Left lung (tissue), 10 donors: ENCODE results near the gene PPP1R3C. TPM values are rescaled to one million over a fixed set of nuclear protein-coding genes. Genes with fewer than 3 reads are reported as not detected.

Experiments used
- ATAC-seq: fragments of 200-7000 bp; cut with Tn5 transposase; one replicate; pipeline ENCODE4 v1.9.1; 2020; ENCODE audit warnings: moderate library complexity
- DNase-seq, 4 donors: peaks; one replicate each; pipeline ENCODE4 v3.0.0-alpha.2; 2013 to 2020
- H3K27ac ChIP-seq, 2 donors: fragments of 200-600 bp; sonication (generic) in 1 of 2; one replicate each; pipeline versions ENCODE4 v1.5.0 to v1.8.0; 2020 to 2021
- H3K27me3 ChIP-seq, 2 donors: fragments of 200-600 bp; sonication (generic) in 1 of 2; one replicate each; pipeline versions ENCODE4 v1.5.0 to v1.8.0; 2020 to 2021
- H3K36me3 ChIP-seq, 2 donors: fragments of 200-600 bp; sonication (generic) in 1 of 2; one replicate each; pipeline versions ENCODE4 v1.5.0 to v1.8.0; 2020 to 2021
- H3K4me1 ChIP-seq, 2 donors: fragments of 200-600 bp; one replicate each; pipeline ENCODE4 v1.8.0; 2021
- H3K4me3 ChIP-seq, 2 donors: fragments of 200-600 bp; sonication (generic) in 1 of 2; one replicate each; pipeline versions ENCODE4 v1.5.0 to v1.8.0; 2020 to 2021; ENCODE audit warnings: mild to moderate bottlenecking in 1 of 2
- H3K9me3 ChIP-seq, 2 donors: fragments of 200-600 bp; sonication (generic) in 1 of 2; one replicate each; pipeline versions ENCODE4 v1.5.0 to v1.8.0; 2020 to 2021
- CTCF ChIP-seq, 2 donors: fragments of 200-600 bp; sonication (generic) in 1 of 2; IDR thresholded peaks; one replicate each; pipeline versions ENCODE4 v1.5.0 to v1.8.0; 2021; ENCODE audit warnings: antibody characterized with exemption in 2 of 2
- intact Hi-C, 2 donors: fragments of 100-400 bp; cut with DNase I; formaldehyde crosslinking; loops; one replicate each; pipeline versions ENCODE4 v1.11.2 to v1.14.2; 2022
- polyA plus RNA-seq, 6 donors: library from polyadenylated mRNA; unstranded; fragments of 120-200 nt; gene quantifications; one replicate each; pipeline ENCODE4 v1.2.1, GENCODE V29; 2013; ENCODE audit not compliant: insufficient read length in 6 of 6
- total RNA-seq, 2 donors: library from RNA; stranded (reverse); fragmentation: NEBNext Ultra II Directional; extraction: Animal tissue kit (Norgen Biotek cat#: 25700); gene quantifications; one replicate each; pipeline ENCODE4 v1.2.1, GENCODE V29; 2021
- donor health status: DM: no; HTN: yes; CAD: no.
- donor health status: DM: no; HTN: no; CAD: no.

Gene PPP1R3C
- total and polyA plus RNA-seq, 8 donors: 16.8 to 237 (median 200) TPM

- Histone ChIP-seq H3K4me1 (no peaks in the 10 kb centered on the region), H3K4me3 (no peak overlapping the region), H3K27ac (no peak overlapping the region), H3K27me3 (no peaks in the 10 kb centered on the region), H3K9me3 (no peaks in the 10 kb centered on the region), H3K36me3 (no peaks in the 10 kb centered on the region)
- no peak for ATAC-seq
- no peak for TF ChIP-seq CTCF (IDR thresholded peaks at IDR 0.05)
- no peak for DNase-seq
- intact Hi-C loops: no loop called here
Observed at GRCh38 chr10:91642831-91643692, 10.2 kb upstream of the PPP1R3C start.

- intact Hi-C loops: loop anchor here in 1 of 2 donors (10.0 kb wide), 1 partner anchor 142 kb away; no protein-coding TSS in a partner anchor
- no peak for TF ChIP-seq CTCF (IDR thresholded peaks at IDR 0.05)
- Histone ChIP-seq H3K4me3 (no peak overlapping the region), H3K4me1 (peaks cover 3 to 10% of the 10 kb centered on the region in 2 donors), H3K27ac (no peak overlapping the region), H3K36me3 (no peaks in the 10 kb centered on the region), H3K27me3 (peaks cover 0 to 32% of the 10 kb centered on the region in 2 donors), H3K9me3 (no peaks in the 10 kb centered on the region)
- DNase-seq: no peak
- ATAC-seq: no peak
Observed at GRCh38 chr10:91636892-91637291, 4.0 kb upstream of the PPP1R3C start.

DNA sequence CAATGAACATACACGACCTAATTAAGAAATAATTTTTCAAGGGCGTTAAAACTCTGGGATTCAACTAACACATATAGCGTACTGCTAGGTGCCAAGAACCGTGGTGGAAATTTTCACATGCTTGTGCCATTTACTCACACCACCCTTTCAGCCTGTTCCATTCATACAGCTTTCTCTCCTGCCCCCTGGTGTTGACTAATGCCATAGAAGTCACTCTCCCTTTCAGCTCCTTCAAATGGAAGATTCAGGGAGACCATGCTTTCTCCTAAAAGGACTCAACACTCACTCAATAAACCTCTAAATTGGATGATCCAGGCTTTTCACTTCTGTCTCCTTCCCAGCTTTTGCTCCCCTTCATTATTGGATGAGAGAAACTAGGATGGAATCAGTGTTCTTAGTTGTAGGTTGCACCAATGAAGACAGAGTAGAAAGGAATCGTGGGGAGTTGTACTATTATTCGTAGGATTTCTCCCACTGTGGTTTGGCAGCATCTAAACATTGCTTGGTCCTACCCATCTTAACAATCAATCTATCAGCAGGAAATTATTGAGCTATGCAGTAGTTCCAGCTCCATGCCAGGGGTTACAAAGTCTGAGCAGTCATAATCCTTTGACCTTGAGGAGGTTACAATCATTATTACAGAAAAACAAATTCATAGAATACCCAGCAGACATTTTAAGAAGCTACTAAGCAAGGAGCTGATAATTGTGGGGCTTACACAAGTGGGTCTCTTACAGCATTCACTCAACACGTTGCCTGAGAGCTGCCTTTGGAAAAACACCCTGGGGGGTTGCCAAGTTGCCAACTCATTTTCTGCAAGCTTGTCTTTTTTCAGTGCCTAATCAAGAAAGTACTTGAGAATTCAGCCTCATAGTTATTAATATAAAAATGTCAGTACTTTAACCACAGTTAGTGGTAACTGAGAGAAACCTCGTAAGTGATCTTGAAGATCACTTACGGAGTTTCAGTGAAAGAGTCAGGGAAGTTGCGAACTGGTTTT lies 2.8 kb upstream of the PPP1R3C start:
- peaks cover 0 to 42% of the 10 kb centered on the region in 2 donors for H3K27me3 ChIP-seq
- intact Hi-C loops: loop anchor here in 1 of 2 donors (10.0 kb wide), 1 partner anchor 141 kb away; no protein-coding TSS in a partner anchor
- DNase-seq (peak in 2 of 4 donors; percentile 64 to 83), ATAC-seq (peak; percentile 66)
- TF ChIP-seq CTCF (IDR thresholded peaks at IDR 0.05): peak; percentile 50 to 67
- no peaks in the 10 kb centered on the region for H3K36me3 ChIP-seq
- peaks cover 5 to 10% of the 10 kb centered on the region in 2 donors for H3K4me1 ChIP-seq
- H3K9me3 ChIP-seq: no peaks in the 10 kb centered on the region
- no peak overlapping the region for H3K4me3 ChIP-seq
- H3K27ac ChIP-seq: no peak overlapping the region

GRCh38 chr10:91634898-91635297 lies 2.0 kb upstream of the PPP1R3C start:
- ATAC-seq (no peak), DNase-seq (no peak)
- intact Hi-C loops: loop anchor here in 1 of 2 donors (5.0 to 10.0 kb wide), 2 partner anchors 83 to 140 kb away; no protein-coding TSS in a partner anchor
- Histone ChIP-seq H3K36me3 (no peaks in the 10 kb centered on the region), H3K9me3 (no peaks in the 10 kb centered on the region), H3K4me1 (peaks cover 5 to 10% of the 10 kb centered on the region in 2 donors), H3K27ac (no peak overlapping the region), H3K4me3 (no peak overlapping the region), H3K27me3 (peaks cover 0 to 42% of the 10 kb centered on the region in 2 donors)
- no peak for TF ChIP-seq CTCF (IDR thresholded peaks at IDR 0.05)
